Skeletal muscle tissue (tissue), 4 donors: Measurements from ENCODE around the gene ZBTB49. TPM values are rescaled to one million over a fixed set of nuclear protein-coding genes. Genes with fewer than 3 reads are reported as not detected.

Source experiments
- H3K27ac ChIP-seq: one replicate; pipeline ENCODE4 v1.7.0; 2013; ENCODE audit warnings: mild to moderate bottlenecking, low read depth, low read length, inconsistent platforms
- H3K27me3 ChIP-seq, 3 donors: one replicate each; pipeline ENCODE4 v1.7.0; 2013; ENCODE audit warnings: low read length in 3 of 3; ENCODE audit not compliant: control insufficient read depth in 3 of 3, insufficient read depth in 3 of 3
- H3K36me3 ChIP-seq, 3 donors: one replicate each; pipeline ENCODE4 v1.7.0; 2013; ENCODE audit warnings: low read length in 3 of 3; ENCODE audit not compliant: control insufficient read depth in 3 of 3, insufficient read depth in 3 of 3
- H3K4me1 ChIP-seq, 3 donors: one replicate each; pipeline ENCODE4 v1.7.0; 2013; ENCODE audit warnings: low read length in 3 of 3, mild to moderate bottlenecking in 3 of 3; ENCODE audit not compliant: control insufficient read depth in 3 of 3, insufficient read depth in 3 of 3
- H3K4me3 ChIP-seq, 3 donors: one replicate each; pipeline ENCODE4 v1.7.0; 2013; ENCODE audit warnings: low read length in 3 of 3
- H3K9ac ChIP-seq, 3 donors: one replicate each; pipeline ENCODE4 v1.7.0; 2013; ENCODE audit warnings: low read length in 3 of 3, mild to moderate bottlenecking in 3 of 3, moderate library complexity in 2 of 3, low read depth in 1 of 3
- H3K9me3 ChIP-seq, 3 donors: one replicate each; pipeline ENCODE4 v1.7.0; 2013; ENCODE audit warnings: low read length in 3 of 3; ENCODE audit not compliant: control insufficient read depth in 3 of 3
- total RNA-seq: library from RNA; depleted of rRNA; stranded (reverse); fragments of >200 nt; gene quantifications from one replicate; pipeline ENCODE4 v1.2.3, GENCODE V29; 2014
- donor health status: Osteomylitis.

The ZBTB49 gene
- total RNA-seq, 1 donor from 2014 or later, result 4.2 TPM

GRCh38 chr4:4330794-4331193, 40.7 kb downstream of the ZBTB49 start:
- Histone ChIP-seq H3K27me3 (no peaks in the 10 kb centered on the region), H3K27ac (no peak overlapping the region), H3K36me3 (no peaks in the 10 kb centered on the region), H3K9me3 (no peaks in the 10 kb centered on the region), H3K4me1 (peaks cover 0 to 2% (median 0%) of the 10 kb centered on the region in 3 donors), H3K4me3 (no peak overlapping the region), H3K9ac (no peak overlapping the region)

GRCh38 chr4:4332529-4332928, 42.5 kb downstream of the ZBTB49 start:
- no peaks in the 10 kb centered on the region for H3K27me3 ChIP-seq
- no peak overlapping the region for H3K4me3 ChIP-seq
- no peak overlapping the region for H3K9ac ChIP-seq
- no peaks in the 10 kb centered on the region for H3K9me3 ChIP-seq
- H3K4me1 ChIP-seq, result peaks cover 0 to 2% (median 0%) of the 10 kb centered on the region in 3 donors
- no peaks in the 10 kb centered on the region for H3K36me3 ChIP-seq
- H3K27ac ChIP-seq, result no peak overlapping the region

- H3K9ac ChIP-seq, result no peak overlapping the region
These were observed 43.2 kb downstream of the ZBTB49 start for GRCh38 chr4:4333265-4333706.

GRCh38 chr4:4334798-4335520, 44.9 kb downstream of the ZBTB49 start:
- Histone ChIP-seq H3K4me3 (no peak overlapping the region), H3K36me3 (no peaks in the 10 kb centered on the region), H3K9ac (no peak overlapping the region), H3K4me1 (peaks cover 0 to 2% (median 0%) of the 10 kb centered on the region in 3 donors), H3K27ac (no peak overlapping the region), H3K9me3 (no peaks in the 10 kb centered on the region), H3K27me3 (peaks cover 3 to 6% (median 5%) of the 10 kb centered on the region in 3 donors)

More at GRCh38 chr4:4333265-4333706, 43.2 kb downstream of the ZBTB49 start:
- H3K4me3 ChIP-seq, result no peak overlapping the region
- H3K27me3 ChIP-seq, result no peaks in the 10 kb centered on the region
- no peaks in the 10 kb centered on the region for H3K36me3 ChIP-seq
- no peaks in the 10 kb centered on the region for H3K9me3 ChIP-seq
- H3K4me1 ChIP-seq, result peaks cover 0 to 2% (median 0%) of the 10 kb centered on the region in 3 donors
- H3K27ac ChIP-seq, result no peak overlapping the region

GRCh38 chr4:4338210-4339001, 48.4 kb downstream of the ZBTB49 start:
- no peaks in the 10 kb centered on the region for H3K36me3 ChIP-seq
- H3K27ac ChIP-seq, result no peak overlapping the region
- H3K27me3 ChIP-seq, result peaks cover 6 to 10% (median 9%) of the 10 kb centered on the region in 3 donors
- H3K9me3 ChIP-seq, result no peaks in the 10 kb centered on the region
- no peak overlapping the region for H3K4me3 ChIP-seq
- H3K4me1 ChIP-seq, result peaks cover 0 to 2% (median 0%) of the 10 kb centered on the region in 3 donors
- H3K9ac ChIP-seq, result no peak overlapping the region

GRCh38 chr4:4339504-4340085, 49.5 kb downstream of the ZBTB49 start:
- Histone ChIP-seq H3K27ac (no peak overlapping the region), H3K4me1 (peaks cover 0 to 2% (median 0%) of the 10 kb centered on the region in 3 donors), H3K9ac (no peak overlapping the region), H3K27me3 (peaks cover 10 to 14% (median 11%) of the 10 kb centered on the region in 3 donors), H3K36me3 (no peaks in the 10 kb centered on the region), H3K4me3 (no peak overlapping the region), H3K9me3 (no peaks in the 10 kb centered on the region)

- no peaks in the 10 kb centered on the region for H3K9me3 ChIP-seq
- H3K4me3 ChIP-seq, result no peak overlapping the region
- H3K27ac ChIP-seq, result no peak overlapping the region
- H3K9ac ChIP-seq, result no peak overlapping the region
- no peaks in the 10 kb centered on the region for H3K4me1 ChIP-seq
- H3K36me3 ChIP-seq, result no peaks in the 10 kb centered on the region
- peaks cover 15 to 23% (median 15%) of the 10 kb centered on the region in 3 donors for H3K27me3 ChIP-seq
These were observed 52.0 kb downstream of the ZBTB49 start for GRCh38 chr4:4341861-4342650.

GRCh38 chr4:4343038-4343437, 53.0 kb downstream of the ZBTB49 start:
- Histone ChIP-seq H3K27me3 (peaks cover 15 to 23% (median 15%) of the 10 kb centered on the region in 3 donors), H3K27ac (no peak overlapping the region), H3K9ac (no peak overlapping the region), H3K4me1 (no peaks in the 10 kb centered on the region), H3K4me3 (no peak overlapping the region), H3K36me3 (no peaks in the 10 kb centered on the region), H3K9me3 (no peaks in the 10 kb centered on the region)

GRCh38 chr4:4344915-4345527, 55.0 kb downstream of the ZBTB49 start:
- peaks cover 8 to 19% (median 9%) of the 10 kb centered on the region in 3 donors for H3K27me3 ChIP-seq
- H3K9me3 ChIP-seq, result no peaks in the 10 kb centered on the region
- no peaks in the 10 kb centered on the region for H3K36me3 ChIP-seq
- no peak overlapping the region for H3K27ac ChIP-seq
- no peaks in the 10 kb centered on the region for H3K4me1 ChIP-seq
- no peak overlapping the region for H3K9ac ChIP-seq
- H3K4me3 ChIP-seq, result no peak overlapping the region
